HG02763 (cell line): ENCODE measurements around the gene IFIT3.

Experiments used
- ATAC-seq: cut with Tn5 transposase; IDR thresholded peaks from one replicate; pipeline ENCODE4 v1.9.1; 2021; ENCODE audit warnings: mild to moderate bottlenecking, moderate library complexity; ENCODE audit not compliant: unreplicated experiment

IFIT3 gene

DNA sequence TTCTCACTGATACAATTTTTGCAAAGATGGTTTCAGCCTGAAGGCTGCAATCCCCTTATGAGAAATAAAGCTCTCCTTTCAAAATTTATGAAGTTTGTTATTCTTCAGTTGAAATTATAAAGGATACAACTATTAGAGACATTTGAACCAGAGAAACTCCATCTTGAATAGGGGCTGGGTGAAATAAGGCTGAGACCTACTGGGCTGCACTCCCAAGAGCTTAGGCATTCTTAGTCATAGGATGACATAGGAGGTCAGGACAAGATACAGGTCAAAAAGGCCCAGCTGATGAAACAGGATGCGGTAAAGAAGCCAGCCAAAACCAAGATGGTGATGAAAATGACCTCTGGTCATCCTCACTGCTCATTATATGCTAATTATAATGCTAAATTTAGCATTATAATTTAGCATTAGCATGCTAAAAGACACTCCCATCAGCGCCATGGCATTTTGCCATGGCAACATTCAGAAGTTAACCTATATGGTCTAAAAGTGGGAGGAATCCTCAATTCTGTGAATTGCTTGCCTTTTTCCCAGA is 27.7 kb downstream of the IFIT3 start:
- no peak for ATAC-seq

DNA sequence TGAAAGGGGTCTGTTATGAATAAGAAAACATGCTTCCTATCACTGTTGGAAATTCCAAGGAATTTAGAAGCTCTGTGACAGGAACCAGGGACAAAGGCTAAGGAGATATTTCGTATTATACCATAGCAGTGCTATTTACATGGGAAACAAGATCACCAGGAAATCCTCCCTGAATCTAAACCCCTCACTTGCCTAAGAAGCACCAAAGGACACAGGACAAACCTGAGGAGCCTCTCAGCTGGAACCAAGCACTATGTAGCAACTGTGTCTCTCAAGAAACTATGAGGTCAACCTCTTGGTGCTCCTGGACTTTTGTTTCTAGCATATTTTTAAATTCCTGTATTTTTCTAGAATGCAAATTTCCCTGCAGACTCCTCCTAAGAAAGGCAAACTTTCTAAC is 29.3 kb downstream of the IFIT3 start:
- no peak for ATAC-seq

DNA sequence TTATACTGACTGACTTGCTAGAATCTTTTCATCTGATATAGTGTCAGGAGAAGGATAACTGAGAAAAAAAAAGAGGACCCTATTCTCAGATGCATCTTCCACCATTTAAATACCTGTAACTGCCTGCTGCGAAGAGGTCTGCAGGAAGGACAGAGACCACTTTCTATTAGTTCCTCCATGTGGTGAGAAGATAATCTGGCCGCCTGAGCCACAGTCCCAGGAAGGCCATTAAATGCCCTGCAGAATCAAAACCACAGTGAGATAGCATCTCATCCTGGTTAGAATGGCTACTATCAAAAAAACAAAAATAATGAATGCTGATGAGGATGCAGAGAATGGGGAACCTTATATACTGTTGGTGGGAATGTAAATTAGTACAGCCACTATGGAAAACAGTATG is 30.2 kb downstream of the IFIT3 start:
- no peak for ATAC-seq

DNA sequence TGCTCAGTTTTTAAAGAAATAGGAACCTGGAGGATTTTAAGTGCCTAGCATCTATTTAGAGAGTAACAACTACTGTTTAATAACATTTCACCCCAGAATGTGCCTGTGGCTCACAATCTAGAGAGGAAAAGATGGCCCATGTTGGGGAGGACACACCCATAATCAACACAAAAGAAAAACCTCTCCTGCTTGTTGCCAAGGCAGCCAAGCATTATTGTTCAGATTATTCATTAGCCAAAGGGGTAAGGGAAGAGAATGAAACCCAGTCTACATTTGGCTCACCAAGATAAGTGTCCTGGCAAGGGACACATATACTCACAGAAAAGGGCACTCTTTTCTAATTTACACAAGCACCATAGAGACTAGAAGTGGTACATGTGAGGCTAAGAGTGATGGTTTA is 32.4 kb downstream of the IFIT3 start:
- no peak for ATAC-seq

DNA sequence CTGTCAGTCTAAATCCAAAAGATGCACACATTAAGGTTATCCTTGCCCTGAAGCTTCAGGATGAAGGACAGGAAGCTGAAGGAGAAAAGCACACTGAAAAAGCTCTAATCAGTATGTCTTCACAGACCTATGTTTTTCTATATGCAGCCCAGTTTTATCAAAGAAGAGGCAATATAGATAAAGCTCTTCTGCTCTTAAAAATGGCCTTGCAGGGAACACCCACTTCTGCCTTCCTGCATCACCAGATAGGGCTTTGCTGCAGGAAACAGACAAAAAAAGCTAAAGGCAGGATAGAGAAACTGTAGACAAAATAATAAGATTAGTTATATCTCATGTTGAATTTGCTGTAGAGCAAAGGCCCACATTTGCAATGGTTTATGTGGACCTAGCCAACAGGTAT is 35.1 kb downstream of the IFIT3 start:
- ATAC-seq: no peak

DNA sequence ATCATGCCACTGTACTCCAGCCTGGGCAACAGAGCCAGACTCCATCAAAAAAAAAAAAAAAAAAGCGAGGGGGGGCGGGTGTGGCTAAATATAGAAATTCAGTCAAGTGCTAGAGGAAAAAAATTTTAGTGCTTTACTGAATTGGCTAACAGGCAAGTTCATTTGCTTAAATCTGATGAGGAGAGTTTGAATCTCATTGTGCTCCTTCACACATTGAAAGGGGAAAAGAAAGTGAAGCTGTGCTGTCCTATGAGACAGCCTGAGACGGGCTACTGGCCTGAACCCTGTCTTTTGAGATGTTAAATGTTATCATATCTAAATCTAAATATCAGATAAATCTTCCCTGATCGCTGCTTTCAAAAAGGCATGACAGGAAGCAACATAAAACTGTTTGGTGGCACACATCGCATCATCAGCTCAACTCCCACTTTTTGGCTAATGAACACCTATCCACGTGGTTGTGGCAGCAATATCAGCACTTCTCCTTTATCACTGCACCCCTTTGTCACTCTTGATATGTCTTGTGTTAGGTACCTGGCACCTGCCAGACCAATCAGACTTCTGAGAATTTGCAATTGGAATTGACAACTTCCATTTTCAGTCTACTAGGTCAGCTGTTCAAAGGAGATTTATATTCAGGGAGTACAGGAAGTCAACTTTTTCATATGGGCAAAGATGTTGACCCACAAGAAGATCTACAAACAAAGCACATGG is 36.1 kb downstream of the IFIT3 start:
- ATAC-seq: no peak

DNA sequence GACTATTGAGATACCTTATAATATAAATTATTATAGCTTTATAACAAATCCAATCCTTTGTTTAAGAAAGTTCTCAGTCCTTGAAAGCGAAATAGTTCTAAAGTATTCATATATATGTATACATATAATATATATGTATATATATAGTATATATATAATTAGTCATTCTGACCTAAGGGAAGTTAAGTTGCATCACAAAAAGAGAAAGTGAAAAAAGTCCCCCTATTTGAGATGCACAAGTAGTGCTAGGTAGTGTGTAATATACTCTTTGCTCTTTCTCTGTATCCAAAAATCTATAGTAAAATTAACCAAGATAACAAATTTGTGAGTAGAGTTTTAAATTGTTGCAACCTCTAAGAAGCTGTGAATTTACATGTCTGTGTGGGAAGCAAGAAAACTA is 36.7 kb downstream of the IFIT3 start:
- ATAC-seq: no peak

DNA sequence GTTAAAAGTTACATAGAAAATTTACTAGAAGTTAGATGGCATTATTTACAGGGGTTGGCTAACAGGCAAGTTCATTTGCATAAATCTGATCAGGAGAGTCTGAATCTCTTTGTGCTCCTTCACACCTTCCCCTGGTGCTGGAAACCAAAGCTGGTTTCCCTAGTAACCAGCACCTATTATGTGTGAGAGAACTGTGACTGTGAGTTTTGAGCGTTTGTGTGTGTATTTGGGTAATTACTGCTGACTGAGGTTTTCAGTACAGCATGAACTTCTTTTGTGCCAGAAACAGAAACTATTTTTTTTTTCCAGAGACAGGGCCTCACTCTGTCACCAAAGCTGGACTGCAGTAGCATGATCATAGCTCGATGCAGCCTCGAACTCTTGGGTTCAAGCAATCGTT is 39.7 kb downstream of the IFIT3 start:
- ATAC-seq: peak; percentile 80

DNA sequence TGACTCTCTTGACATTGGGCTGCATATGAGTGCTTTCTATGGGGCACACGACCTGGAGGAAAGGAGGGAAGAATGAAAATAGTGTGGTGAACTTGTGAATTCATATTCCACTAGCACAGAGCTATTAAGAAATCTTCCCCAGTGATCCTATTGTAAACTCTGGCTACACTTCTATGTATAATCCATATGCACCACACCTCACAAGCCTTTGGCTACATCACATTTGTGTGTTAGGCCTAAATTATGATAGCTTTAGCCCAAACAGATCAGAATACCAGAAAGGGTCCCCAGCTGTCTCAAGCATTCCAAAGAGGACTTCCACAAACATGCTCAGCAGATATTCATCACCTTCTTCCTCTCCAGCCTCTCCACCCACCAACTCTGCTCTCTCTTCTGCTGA is 40.3 kb downstream of the IFIT3 start:
- ATAC-seq: no peak

DNA sequence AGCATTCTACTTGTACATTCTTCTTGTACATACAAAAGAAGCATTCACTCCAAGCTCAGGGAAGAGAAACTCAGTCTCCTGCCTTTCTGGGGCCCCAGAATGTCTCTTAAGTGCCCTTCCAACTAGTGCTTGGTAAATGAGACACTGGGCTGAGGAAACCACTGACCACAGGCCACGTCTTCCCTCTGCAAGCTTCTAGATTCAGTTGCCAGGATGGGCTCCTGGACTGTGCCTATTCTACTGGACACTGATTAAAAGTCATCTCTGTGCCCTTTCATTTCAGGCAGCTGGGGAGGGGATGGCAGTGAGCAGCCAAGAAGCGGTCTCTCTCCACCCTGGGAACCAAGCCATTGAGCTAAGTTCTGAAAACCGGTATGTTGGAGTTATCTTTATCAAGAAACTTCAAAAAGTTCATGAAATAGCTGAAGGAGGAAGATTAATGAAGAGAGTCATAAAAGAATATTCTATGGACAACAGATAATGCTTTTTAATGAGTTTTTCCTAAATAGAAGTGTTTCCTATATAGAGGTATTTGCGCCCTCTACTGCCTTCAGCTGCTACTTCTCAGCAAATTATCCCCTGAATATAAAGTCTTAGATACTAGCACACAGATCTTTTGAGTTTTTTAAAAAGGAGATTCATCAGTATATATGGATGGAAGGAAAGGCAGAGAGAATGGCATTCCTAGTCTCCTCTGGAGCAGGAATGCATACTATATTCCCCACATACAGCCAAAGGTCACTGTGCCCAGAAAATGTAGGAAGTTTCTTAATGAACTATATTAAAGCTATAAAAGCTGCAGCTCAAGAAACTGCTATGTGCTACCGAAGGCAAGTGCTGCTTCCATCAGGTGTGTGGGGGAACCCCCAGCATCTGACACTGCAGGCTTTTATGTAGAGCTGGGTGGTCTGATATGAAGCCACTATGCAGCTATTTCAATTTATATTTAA is 41.6 kb downstream of the IFIT3 start:
- ATAC-seq: no peak

DNA sequence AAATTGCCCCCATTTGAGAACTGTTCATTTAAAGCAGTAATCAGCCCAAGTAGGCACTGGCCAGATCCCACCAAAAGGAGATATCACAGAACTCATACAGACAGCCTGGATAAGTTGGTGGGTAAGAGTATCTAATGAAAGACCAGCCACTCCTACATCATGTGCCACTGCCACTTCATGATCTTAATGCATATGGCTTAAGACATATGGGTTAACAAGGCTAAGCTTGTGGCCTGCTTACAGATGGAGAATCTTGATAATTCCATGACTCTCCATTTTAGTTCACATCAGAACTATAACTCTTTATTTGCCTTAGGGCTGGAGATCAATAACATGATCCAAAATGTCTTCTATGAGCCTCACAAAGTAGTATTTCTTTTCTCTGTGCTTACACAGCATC is 43.3 kb downstream of the IFIT3 start:
- ATAC-seq: no peak

DNA sequence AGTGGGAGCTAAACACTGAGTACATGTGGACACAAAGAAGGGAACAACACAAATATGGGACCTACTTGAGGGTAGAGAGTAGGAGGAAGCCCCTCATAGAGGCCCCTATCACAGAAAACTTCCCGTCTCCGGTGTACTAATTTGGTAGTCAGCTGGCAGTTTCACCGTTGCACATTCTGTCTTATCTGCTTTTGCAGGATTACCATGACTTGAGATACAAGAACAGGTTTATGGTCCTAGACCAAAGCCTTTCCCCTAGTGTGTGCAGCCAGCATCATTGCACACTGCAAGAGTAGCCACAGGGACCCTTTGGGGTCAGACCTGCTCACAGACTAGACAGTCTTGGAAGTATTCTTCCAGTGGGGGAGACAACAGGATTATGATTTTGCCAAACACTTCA is 44.2 kb downstream of the IFIT3 start:
- no peak for ATAC-seq

DNA sequence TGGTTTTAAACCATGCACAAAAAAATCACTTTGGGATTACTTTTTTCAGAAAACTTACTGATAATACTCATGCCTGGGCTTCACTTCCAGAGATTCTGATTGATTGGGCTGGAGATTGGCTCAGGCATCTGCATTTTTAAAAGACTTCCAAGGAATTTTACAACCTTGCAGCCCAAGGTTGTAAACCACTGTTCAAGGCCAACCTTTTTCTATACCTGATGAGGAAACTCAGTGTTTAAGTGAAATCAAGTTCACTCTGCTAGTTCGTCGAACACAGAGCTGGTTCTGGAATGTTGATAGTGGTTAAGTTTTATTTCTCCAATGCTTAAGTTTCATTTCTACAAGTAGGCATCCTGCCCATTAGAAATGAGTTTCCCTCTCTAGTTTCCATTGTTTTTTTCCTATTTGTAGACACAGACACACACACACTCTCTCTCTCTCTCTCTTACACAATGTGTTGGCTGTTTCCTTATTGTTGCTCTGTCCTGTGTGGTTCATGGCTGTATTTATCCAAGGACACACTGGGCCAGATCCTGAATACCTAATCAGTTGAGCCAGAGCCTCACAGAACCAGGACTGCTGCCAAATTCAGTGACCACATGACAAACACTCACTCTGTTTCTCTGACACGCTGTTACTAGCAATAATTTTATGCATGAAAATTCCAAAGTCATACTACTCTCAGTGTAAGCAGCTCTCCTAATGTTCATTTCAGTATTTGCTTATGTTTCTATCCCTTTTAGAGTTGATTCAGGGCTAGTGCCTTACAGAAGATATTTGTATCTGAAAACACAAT is 46.3 kb downstream of the IFIT3 start:
- no peak for ATAC-seq

DNA sequence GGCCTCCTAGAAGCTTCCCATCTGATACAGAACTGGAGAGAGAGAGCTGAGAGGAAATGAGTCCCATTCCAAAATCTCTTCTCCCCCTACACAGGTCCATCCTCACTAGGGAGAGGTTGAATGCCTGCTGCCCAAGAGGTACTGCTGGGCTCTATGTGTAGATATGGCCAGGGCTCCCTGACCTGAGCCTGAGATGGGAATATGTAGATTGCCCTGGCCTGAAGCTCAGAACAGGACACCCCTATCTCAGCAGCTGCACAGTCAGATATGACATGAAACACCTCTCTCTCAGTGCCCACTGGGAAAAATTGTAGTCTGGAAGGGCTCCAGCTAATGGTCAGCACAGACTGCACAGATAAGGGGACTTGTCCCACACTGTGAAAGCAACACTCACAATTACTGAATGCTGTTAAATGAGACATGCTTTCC is 46.9 kb downstream of the IFIT3 start:
- ATAC-seq: no peak

DNA sequence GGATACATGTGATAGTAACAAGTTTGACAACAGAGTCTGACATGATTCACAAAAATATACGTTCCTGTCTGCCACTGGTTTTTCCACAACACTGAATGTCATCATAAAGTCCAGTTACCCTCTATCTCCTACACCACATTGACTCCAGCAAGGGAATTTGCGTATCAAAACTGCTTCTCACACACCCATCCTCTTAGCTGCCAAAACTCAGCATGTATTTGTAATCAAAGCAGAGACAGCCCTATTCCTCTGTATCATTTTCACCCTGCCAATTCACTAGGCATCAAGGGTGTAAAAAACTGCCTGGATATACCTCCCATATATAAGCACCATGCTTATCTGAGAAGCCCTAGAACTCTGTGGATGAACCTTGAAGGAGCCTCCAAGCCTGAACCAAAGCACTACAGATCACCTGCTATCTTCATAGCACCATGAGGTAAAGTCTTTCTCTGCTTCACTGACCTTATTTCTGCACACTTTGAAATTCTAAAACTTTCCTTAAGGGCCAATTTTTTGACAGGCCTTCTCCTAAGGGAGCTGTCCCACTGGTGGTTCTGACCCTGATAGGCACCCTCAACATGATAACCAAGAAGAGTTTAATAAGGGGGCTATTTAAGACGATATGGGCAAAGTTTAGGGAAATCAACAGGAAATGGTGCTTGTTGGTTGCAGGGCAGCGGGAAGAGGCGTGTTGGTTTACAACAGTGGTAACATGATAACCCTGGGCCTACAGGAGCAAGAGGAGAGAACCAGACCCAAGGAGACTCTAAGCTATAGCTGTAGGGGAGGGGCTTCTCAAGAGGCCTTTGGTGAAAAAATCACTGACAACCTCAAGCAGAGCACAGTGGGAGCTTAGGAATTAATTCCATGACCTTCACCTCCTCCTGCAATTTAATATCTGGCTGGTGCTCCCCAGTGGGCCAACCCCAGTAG is 50.2 kb downstream of the IFIT3 start, which contains the start of gene IFIT1B:
Gene IFIT1B (plus strand): TSS at position 352 of the 933 bp plus-strand sequence. CDS start 80 bp downstream, at position 432.
- no peak for ATAC-seq

DNA sequence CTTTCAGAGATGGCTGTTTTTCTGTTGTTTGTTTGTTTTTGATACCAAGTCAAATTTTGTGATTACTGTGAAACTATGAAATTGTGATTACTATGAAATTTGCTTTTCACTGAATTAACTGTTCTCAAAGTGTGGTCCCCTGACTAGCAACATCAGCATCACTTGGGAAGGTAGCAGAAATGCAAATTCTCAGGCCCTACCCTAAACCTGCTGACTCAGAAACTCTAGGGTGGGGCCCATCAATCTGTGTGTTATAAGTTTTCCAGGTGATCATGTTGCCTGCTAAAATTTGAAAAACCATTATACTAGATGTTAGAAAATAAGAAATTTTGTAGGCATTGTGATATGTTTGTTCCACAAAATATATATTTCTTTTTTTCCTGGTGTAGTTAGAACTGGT is 51.3 kb downstream of the IFIT3 start:
- ATAC-seq: no peak

DNA sequence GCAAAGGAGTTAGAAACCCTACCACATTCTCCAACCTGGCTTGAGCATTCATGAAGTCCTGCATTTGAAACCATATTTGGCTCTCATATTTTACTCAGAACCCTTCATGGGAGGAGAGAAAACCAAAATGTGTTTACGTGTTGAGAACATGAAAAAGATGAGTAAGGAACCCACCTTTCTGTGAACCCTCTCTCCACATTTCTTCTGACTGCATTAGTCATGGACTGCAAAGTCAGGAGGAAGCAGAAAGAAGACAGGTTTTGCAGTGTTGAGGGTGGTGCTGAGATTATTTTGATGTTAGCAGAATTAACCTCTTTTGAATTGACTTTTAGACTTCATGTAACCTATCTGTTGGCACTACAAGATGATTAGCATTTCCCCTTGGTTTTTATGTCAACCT is 55.0 kb downstream of the IFIT3 start:
- no peak for ATAC-seq

DNA sequence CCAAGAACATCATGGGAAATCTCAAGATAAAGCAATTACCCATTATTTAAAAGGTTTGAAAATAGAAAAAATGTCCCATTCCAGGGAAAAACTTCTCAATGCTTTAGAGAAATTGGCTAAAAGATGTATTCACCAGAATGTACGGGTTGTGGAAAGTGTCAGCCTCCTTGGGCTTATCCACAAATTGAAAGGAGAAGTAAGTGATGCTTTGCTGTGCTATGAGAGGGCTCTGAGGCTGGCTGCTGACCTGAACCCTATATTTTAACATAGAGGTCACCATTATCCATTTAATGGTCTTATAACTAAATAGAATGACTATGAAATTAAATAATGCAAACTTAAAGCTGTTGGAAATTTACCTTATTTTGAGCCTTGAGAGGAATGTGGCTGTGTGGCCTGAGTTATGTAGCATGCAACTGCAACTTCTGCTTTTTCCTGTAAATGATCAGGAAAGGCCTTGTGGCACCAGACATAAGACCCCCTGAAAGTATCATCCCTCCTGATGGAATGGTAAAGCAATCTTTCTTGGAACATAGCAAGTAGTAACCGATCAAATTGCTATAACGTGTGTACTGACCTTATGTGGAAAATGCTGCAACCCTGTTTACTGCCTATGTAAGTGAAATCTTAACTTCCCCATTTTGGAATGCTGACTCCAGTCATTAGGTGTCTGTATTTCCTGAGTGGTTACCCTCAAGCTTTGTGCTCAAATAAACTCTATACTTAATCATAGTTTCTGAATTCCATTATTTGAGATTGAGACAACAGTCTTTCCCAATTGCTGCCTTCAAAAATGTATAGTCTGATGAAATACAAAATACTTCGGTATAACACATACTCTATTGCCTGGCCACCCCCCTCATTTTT is 56.9 kb downstream of the IFIT3 start:
- no peak for ATAC-seq

DNA sequence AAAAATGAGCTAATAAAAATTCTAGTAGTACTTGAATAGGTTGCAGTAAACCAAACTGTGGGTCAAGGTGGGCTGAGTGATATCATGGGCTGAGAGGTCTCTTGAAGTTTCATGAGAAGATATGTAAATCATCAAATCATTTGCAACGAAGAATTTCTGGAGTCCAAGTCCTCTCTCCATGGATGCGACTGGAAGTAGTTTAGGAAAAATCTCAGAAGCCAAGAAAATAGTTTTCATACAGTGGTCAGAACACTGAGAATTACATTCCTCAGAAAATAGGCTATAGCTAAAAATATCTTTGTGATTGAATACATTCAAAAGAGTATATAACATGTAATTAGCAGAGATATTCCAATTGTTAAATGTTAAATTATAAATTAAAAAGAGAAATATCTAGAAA is 61.0 kb downstream of the IFIT3 start:
- ATAC-seq: no peak
